ENCODE results near the gene FUT9.

Gene FUT9

DNA sequence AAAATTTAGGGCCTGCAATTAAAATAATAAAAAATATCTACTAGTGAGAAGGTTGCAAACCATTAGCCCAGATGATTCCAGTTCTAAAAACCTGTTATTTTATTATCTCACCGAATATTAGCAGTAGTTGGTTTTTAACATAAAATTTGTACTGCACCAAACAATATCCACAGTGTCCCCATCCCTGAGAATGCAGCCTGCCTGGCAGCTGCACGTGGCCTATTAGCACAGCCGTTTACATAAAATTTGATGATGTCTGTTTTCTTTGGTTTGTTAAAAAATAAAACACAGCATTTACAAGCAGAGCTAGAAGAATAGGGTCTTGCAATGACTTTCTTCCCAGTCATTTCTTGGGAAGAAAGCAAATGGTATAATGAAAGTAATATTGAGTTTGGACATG lies 58.2 kb downstream of the FUT9 start:
- no peak for DNase-seq

DNA sequence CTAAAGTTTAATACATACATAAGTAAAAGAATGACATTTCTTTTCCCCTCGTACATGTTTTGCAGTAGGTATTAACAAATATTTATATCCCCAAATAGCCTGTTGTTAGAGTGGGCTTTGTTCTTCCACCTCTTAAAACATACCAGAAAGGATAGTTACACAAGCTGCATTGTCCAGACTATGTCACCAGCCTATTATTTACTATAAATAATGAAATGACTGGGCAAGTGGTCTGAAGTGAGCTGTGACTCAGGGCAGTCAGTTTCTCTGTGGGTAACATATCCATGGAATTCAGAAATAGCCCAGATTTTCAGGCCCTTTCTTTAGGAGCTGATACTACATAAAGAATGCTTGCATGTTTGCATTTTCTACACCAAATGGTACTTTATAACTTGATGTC lies 60.1 kb downstream of the FUT9 start:
- DNase-seq: no peak

DNA sequence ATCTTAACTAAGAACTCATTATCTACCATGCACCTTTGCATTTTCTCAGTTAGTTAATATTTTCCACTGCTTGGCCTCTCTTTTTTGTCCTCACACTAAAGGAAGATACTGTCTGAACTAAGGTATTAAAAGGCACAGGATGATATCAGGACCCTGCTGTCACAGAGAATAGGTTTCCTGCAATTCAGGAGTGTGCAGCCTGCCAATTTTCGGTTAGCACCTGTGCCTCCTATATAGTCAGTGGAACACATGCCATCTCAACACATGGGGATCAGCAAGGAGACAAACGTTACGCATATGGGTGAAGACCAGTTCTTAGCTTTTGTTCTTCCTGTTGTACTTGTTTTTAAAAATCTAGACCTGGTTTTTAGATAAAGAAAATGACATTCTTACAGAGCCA lies 71.0 kb downstream of the FUT9 start:
- no peak for DNase-seq

DNA sequence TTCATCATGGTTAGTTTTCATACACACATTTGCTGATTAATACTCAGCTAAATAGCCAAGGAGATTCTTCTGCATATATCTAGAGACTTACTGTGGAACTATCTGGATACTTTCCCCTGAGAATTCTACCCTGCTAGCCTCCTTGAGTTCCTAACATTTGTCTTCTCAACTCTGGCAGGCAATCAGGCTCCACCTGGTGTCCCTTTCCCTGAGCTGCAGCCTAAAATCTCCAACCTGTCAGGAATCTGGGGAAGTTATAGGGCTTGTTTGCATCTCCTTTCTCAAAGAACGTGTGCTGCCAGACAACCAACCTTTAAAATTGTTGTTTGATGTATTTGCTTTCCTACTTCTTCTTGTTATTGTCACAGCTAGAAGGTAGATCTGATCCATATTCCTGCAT lies 73.4 kb downstream of the FUT9 start:
- DNase-seq: no peak

DNA sequence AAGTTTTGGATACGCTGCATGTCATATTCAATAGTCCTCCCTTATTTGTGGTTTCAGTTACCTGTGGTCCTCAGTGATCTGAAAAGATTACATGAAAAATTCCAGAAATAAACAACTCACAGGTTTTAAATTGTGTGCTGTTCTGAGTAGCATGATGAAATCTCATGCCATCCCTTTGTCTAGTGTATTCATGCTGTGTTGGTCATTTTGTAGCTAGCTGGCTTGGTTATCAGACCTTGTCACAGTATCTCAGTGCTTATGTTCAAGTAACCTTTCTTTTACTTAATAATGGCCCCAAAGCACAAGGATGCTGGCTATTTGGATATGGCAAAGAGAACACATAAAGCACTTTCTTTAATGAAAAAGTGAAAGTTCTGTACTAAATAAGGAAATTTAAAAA lies 78.3 kb downstream of the FUT9 start:
- DNase-seq: no peak

DNA sequence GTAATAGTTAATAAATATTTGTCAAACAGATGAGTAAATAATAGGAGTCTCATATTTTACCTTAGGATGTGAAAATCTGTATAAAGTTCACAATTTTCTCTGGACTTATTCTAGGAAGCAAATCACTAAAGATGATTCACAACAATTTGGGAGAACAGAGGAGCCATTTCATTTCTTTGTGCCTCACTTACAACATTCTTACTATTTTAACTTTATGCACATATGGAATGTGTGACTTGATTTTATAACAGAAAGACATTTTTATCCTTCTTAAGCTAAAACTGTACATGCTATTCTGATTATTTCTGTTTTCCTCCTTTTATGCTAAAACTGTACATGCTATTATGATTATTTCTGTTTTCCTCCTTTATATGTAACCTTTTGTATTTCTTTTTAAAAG lies 83.3 kb downstream of the FUT9 start:
- no peak for DNase-seq

DNA sequence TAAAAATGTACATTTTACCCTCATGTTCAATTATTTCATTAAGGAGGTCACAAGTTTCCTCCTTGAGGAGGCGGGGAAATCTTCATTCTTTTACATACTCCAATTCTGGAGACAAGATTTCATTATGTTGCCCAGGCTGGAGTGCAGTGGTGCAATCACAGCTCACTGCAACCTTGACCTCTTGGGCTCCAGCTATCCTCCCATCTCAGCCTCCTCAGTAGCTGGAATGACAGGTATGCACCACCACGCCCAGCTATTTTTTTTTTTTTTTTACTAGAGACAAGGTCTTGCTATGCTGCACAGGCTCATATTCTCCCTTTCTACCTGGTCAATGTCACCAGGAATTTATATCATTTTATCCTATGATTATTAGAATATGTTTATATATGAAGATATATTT lies 85.8 kb downstream of the FUT9 start:
- no peak for DNase-seq

DNA sequence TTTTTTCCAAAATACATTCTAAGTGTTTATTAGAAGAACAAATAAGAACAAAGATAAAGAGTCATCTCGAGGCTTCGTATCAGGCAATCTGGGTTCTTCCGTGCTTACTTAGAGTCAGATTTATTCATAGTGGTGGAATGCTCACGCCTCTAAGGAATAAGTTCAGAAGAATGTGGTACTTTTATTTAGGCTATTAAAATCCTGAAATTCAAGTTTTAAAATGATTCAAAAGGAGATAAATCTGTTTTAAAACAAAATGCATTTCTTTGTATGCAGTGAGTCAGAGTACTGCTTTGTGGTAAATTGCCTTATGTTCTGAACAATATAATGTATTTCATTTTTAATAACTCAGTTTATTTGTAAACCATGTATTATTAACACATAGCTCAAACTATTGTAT lies 89.1 kb downstream of the FUT9 start:
- no peak for DNase-seq

DNA sequence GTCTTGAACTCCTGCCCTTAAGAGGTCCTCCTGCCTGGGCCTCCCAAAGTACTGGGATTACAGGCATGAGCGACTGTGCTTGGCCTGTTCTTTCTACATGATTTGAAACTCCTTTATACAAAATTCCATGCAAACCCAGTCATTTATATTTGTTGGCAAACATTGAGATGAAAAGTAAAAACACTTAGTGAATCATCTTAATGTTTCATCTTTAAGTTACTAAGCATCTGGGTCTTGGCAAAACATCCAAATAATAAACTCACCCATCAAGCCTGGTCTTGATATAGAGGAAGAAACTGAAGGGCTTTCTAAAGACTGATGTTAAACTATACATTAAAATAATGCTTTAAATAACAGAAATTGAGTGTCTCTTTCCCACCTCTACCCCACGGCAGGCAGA lies 95.1 kb downstream of the FUT9 start:
- no peak for DNase-seq

DNA sequence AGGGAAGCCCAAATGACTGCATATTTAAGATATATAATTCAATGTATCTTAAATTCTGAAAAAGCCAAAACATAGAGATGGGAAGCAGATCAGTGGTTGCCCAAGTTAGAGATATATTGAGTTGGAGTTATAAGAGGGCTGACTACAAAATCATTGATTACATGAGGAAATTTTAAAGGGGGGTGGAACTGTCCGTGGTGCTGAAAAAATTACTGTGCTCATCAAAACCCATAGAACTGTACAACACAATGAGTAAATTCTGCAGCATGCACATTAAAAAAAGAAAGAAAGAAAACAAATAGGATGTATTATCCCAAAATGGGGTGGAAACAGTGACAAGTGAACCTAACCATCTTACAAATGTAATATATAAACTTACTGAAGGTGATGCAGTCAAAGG lies 100.9 kb downstream of the FUT9 start:
- DNase-seq: no peak

DNA sequence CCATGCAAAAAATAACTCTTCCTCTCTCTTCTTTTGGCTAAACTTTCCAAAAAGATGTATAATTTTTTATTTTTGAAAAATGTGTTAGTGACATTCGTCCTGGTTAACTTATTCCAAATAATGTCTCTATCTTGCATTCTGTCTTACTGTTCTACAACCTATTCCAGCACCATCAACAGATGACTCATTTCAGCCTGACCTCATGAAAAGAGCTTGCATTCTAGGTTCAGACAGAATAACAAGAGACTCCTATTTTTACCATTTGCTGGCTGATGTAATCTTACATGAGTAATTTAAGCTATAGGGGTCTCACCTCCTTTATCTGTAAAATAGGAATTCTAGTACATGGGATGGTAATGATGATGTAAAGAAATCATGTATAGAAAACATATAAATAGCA lies 109.0 kb downstream of the FUT9 start:
- no peak for DNase-seq

DNA sequence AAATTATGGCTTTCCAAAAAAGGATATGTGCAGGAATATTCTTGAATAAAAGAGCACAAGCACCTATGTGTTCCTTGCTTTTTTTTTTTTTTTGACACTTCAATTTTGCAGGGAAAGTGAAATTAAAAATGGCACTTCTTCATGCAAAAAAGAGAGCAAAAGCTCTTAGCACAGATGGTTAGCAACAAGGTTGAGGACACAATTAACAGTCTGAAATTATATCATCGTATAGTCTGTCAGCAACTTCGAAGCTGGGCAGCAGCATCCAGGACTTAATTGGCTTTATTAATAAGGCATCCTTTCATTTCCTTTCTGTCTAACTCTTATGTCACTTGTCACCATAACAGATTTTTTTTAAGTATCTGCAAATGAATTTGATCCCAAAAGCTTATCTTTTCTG lies 122.6 kb downstream of the FUT9 start:
- DNase-seq: no peak

DNA sequence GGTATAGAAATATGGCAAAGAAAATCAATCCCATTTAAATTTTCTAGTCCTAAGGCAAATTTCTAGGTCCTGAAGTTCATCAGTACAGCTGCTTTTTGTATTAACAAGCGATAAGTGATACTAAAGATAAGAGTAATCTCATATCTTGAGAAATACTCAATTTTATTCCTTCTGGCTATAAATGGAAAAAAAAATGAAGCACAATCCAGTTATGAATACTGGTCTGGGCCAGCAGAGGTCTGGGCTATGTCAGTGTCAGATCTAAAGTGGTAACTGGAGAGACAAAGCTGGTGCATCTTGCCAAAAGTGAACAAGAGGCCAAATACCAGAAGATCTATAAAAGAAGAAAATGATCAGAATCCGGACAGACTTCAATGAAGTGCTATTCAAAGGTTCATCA lies 126.4 kb downstream of the FUT9 start:
- DNase-seq: no peak

DNA sequence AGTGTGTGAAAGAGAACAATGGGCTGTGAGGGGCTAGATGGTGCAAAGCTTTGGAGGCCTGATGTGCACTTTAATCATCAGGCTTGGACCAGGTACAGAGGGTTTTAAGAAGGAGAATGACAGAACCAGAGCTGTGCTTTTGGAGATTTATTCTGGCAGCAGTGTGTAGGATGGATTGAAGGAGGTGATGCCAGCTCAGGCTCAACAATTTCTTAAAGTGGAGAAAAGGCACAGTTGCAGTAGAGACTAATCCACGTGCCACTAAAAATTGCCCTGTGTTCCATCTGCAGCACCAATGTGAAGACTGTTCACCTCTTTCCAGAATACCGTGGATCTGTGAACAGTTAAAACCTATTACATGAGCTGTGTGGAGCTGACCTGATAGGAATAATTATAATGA lies 134.7 kb downstream of the FUT9 start:
- no peak for DNase-seq

DNA sequence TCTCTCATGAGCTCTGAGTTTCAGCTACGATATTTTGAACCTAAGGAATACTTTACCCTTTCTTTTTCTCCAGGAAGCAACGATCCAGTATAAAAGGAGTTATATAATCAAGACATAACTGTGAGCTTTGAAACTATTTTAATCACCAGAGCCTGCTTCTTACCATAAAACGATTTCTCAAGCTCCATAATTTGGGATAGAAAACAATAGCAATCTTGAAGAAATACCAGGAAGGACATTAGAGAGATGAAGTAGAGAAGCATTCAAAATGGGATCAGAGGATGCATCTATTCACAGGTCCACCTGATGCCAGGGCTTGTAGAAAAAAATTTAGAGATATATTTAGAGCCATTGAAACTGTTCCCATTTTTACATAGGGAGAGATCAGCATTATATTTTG lies 135.9 kb downstream of the FUT9 start:
- no peak for DNase-seq

DNA sequence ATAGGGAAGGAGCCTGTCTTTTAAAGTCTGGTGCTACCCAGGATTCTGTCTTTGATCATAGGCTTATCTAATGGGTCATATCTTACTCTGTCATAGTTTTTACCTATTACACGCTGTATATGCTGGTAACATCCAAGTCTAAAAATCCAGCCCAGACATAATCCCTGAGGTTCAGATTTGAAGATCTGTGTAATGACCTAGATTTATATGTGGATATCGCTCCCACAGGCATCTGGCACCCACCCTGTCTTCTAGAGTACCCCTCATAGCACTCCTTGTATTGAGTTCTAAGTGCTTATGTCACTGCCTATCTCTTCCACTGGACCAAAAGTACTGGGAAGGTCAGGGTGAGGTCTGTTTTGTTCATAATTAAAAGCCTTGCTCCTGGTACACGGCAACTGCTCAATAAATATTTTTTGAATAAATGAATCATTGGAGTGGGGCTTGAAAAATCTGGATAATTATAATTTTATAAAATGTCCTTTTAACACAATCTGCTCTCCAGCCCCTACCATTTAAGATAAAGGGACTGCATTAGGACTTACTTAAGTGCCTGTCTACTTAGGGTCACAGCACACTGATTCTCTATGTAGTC lies 136.4 kb downstream of the FUT9 start:
- no peak for DNase-seq

DNA sequence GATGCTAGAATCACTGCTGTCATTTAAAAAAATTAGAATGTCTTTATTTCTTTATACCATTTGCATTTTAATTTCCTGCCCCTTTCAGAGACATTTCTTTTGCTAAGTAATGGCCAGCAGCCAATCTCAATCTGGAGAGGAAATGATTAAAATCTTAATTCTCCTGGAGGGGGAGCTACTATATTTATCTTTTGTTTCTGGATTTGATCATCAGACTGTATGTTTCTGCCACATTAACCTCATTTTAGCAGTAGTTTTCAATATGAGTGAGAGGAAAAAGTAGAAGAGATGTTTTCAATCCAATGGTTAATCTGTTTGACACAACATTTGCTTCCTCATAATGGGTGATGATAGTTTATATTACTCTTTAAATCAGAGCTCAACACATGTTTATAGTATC lies 138.0 kb downstream of the FUT9 start:
- no peak for DNase-seq

DNA sequence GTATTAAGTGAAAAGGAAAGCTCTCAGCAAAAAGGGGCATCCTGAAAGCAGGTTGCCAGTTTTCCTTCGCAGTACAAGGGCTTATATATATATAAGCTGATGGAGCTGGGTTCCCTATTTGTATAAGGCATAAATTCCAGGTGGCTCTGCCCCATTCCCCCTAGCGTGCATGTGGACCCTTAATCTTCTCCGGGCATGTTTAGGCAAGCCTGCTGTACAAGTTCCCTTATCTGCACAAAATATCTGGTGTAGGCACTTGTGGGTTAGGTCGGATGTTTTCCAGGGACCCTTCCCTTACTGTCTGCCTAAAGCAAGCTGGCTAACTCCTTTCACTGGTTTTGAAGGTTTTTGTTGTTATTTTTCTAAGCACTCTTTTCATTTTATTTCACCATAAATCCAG lies 140.7 kb downstream of the FUT9 start:
- DNase-seq: no peak

DNA sequence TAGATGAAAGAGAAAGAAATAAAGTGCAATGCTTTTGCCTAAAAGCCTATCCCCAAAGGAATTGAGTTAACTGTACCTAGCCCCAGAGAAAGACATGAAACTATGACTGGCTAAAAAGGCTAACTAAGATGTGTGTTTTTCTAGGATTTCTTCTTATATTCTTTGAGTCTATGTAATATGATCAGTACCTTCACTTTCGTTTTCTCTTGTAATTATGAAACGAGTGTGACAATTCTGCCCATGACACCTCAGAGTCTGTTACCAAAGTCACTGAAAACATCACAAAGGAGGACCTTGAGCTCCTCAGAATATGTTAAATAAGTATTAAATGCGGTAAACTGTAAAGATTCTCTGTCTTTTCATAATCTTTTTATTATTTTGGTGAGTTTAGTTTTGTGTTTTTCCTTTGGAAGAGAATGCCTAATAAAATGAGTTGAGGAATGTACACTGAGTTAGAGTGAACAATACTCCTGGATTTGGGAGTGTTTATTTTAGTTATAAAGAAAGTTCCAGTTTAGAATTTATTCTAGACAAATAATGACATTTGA lies 141.3 kb downstream of the FUT9 start:
- no peak for DNase-seq

DNA sequence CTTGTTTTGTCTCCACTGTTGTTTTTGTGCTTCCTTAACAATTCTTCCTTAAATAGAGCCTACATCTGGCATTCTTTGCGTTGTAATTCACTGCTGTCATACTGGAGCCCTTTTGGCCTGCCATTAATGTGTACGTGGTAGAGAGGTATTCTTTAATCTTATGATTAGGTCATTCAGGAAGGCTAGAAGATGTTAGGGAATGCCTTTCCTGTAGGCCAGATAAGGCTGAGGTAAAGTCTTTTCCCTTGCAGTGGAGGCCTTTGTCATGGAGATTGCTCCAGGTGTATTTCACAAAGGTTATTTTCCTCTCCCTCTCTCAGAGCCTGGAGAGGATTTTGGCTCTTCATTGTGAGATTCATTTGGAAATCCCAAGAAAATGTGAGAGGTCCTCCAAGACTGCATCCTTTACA lies 146.9 kb downstream of the FUT9 start:
- no peak for DNase-seq

DNA sequence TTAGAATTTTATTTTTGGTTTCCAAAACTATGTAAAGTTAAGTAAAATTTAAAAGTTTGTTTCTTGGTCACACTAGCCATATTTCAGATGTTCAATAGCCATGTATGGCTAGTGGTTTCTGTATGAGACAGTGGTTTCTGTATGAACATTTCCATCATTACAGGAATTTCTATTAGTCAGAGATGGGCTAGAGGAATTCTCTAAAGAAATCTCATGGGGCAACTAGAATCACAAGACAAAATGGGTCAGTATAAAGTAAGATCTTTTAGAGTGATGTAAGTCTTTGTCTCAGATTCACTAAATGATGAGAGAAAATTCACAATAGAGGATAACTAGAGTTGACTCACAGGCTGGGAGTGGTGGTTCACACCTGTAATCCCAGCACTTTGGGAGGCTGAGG lies 149.0 kb downstream of the FUT9 start:
- no peak for DNase-seq

DNA sequence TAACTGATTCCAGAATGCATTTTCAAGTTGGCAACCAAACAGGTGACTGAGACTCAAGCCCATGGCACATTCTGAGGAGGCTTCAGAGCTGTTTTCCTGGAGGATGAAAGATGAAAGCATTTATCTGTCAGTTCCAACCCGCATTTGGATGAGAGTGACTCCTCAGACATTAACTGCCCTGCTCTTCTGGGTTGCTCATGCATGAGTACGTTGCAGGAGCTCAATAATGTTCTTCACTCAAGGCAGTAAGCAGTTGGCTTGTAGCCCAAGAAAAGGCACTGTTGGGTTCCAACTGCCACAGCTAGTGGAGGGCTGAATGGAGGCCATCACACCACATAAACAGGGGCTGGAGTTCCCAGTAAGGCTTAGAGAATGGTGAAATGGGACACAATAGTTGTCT lies 155.3 kb downstream of the FUT9 start:
- DNase-seq: no peak

DNA sequence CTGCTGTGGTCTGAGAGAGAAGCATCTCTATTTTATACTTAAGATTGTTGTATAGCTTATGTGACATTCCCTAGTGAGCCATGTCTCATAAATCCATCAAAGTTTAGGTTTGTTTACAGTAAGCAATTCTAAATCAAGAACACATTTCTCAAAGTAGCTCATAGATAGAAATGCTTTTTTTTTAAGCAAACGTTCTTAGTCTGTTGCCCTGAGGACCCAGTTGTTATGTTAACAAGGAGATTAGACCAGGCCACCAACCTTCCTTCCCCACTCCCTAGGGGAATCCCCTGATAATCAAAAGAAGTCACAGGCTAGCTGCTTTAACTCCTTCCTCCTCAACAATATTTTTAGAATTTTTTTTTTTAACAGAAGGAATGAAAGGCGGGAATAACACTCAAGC lies 169.0 kb downstream of the FUT9 start:
- DNase-seq: no peak

DNA sequence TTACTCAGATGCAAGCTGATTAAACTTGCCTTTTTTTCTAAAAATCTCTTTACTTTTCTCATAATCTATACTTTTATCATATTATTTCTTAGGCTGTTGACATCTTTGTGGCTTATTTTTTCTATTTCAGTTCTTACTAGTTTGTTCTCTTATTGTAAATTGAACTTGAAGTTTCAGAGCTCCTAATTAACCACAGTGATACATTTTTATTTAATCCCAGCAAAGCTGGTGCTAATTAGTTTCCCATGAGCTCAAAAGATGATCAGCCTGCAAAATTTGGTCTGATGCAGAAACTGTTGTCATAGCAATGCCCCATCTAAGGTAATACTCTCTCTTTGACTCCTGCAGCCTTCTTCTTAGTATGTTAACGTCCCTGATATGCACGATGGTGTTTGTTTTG lies 170.3 kb downstream of the FUT9 start:
- DNase-seq: no peak

DNA sequence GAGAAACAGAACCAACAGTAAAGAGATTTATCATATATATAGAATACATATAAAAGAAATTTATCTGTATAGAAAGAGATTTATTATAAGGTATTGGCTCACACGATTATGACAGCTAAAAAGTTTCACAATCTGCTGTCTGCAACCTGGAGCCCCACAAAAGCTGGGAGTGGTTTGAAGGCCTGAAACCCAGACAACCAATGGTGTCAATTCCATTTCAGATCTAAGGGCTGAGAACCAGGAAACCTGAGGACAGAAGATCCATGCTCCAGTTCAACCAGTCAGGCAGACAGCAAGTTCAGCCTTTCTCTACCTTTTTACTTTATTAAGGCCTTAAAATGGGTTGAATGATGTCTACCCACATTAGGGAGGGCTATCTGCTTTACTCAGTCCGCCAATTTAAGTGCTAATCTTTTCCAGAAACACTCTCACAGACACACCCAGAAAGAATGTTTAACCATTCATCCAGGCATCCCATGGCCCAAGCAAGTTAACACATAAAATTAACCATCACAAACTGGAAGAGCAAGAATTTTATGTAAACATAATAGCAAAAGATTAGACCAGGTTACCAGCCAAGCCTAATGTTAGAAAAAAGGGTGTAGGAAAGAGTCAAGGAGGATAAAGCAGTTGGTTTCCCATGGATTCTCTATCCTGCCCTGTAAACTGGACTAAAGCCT lies 170.9 kb downstream of the FUT9 start:
- no peak for DNase-seq

Data from CD4-positive, alpha-beta T cell treated with Interleukin-15 for 1 hour (primary cell).